ENCODE data around the gene PCBP1. TPM values are rescaled to one million over a fixed set of nuclear protein-coding genes. Genes with fewer than 3 reads are reported as not detected.

The PCBP1 gene
- total and polyA plus RNA-seq, 9 of the 15 experiments (the other 6 are each of a cell fraction or from before 2014, with no cell fraction given) = 19.2 to 407 (median 78.1) TPM

DNA sequence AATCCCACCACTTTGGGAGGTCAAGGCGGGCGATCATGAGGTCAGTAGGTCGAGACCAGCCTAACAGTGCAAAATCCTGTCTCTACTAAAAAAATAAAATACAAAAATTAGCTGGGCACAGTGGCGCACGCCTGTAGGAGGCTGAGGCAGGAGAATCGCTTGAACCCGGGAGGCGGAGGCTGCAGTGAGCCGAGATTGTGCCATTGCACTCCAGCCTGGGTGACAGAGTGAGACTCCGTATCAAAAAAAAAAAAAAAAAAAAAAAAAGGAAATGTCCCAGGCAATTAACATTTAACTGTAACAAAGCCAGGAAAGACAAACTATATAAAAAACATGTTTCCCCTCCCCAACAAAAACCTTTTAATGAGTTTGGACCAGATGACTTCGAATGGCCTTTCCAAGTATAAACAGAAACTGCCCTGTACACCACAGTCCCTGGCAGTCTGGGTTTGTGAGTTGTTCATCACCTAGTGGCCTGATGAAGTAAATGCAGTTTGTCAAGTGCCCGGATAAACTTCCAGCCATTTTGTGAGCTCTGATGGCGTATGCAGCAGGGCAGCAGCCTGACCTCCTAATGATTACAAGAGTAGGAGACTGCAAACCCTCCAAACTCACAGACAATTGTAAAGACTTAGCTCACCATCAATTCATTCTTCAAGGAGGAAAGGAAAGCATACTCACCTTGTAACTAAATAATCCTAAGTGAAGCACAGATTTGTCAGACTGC lies 16.6 kb upstream of the PCBP1 start (continued):
- TF ChIP-seq PKNOX1 (IDR thresholded peaks at IDR 0.05) (peak; percentile 23; the same call in 1 of the 2 replicates), ILF3 (IDR thresholded peaks at IDR 0.05; ENCODE audit: borderline replicate concordance) (no peak), KLF10 (CRISPR knock-in tag; IDR thresholded peaks at IDR 0.05) (no peak), CBFA2T3 (IDR thresholded peaks at IDR 0.05) (no peak), FOSL1 (tag; conservative IDR thresholded peaks at IDR 0.05) (no peak; the same call in 1 of the 2 replicates), RFX5 (IDR thresholded peaks at IDR 0.05; ENCODE audit: low read depth, low read length) (no peak), BACH1 (tag; IDR thresholded peaks at IDR 0.05) (peak; percentile 31; the same call in 1 of the 2 replicates), CHD1 (IDR thresholded peaks at IDR 0.05; ENCODE audit: low read length) (no peak), NFRKB (IDR thresholded peaks at IDR 0.05; ENCODE audit: low read depth) (no peak), POLR2G (IDR thresholded peaks at IDR 0.05; ENCODE audit: low read depth, low read length) (no peak), NRF1 (conservative IDR thresholded peaks at IDR 0.05 in 1 of 2, IDR thresholded peaks at IDR 0.05 in 1 of 2) (no peak; a peak in 1 of 4 replicates), BRCA1 (IDR thresholded peaks at IDR 0.05) (no peak), BRCA1 (CRISPR knock-in tag; IDR thresholded peaks at IDR 0.05) (no peak), PML (IDR thresholded peaks at IDR 0.05; ENCODE audit: low read length) (no peak), RBFOX2 (IDR thresholded peaks at IDR 0.05; ENCODE audit: low read depth, low read length) (no peak), TAL1 (IDR thresholded peaks at IDR 0.05) (no peak), EP400 (IDR thresholded peaks at IDR 0.05) (peak; percentile 62), CREB1 (IDR thresholded peaks at IDR 0.05) (no peak), CREB1 (CRISPR knock-in tag; IDR thresholded peaks at IDR 0.05) (no peak), MNT (conservative IDR thresholded peaks at IDR 0.05) (peak in 1 of 2 experiments; percentile 40; a peak in 1 of 4 replicates)
- TF ChIP-seq, protein P1, sequence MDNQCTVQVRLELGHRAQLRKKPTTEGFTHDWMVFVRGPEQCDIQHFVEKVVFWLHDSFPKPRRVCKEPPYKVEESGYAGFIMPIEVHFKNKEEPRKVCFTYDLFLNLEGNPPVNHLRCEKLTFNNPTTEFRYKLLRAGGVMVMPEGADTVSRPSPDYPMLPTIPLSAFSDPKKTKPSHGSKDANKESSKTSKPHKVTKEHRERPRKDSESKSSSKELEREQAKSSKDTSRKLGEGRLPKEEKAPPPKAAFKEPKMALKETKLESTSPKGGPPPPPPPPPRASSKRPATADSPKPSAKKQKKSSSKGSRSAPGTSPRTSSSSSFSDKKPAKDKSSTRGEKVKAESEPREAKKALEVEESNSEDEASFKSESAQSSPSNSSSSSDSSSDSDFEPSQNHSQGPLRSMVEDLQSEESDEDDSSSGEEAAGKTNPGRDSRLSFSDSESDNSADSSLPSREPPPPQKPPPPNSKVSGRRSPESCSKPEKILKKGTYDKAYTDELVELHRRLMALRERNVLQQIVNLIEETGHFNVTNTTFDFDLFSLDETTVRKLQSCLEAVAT (IDR thresholded peaks at IDR 0.05) = peak in 1 of 2 experiments; percentile 56; a peak in 1 of 4 replicates
- TF ChIP-seq, protein P2, sequence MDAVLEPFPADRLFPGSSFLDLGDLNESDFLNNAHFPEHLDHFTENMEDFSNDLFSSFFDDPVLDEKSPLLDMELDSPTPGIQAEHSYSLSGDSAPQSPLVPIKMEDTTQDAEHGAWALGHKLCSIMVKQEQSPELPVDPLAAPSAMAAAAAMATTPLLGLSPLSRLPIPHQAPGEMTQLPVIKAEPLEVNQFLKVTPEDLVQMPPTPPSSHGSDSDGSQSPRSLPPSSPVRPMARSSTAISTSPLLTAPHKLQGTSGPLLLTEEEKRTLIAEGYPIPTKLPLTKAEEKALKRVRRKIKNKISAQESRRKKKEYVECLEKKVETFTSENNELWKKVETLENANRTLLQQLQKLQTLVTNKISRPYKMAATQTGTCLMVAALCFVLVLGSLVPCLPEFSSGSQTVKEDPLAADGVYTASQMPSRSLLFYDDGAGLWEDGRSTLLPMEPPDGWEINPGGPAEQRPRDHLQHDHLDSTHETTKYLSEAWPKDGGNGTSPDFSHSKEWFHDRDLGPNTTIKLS (IDR thresholded peaks at IDR 0.05; ENCODE audit: borderline replicate concordance, low read depth) = no peak
- TF ChIP-seq, protein P3, sequence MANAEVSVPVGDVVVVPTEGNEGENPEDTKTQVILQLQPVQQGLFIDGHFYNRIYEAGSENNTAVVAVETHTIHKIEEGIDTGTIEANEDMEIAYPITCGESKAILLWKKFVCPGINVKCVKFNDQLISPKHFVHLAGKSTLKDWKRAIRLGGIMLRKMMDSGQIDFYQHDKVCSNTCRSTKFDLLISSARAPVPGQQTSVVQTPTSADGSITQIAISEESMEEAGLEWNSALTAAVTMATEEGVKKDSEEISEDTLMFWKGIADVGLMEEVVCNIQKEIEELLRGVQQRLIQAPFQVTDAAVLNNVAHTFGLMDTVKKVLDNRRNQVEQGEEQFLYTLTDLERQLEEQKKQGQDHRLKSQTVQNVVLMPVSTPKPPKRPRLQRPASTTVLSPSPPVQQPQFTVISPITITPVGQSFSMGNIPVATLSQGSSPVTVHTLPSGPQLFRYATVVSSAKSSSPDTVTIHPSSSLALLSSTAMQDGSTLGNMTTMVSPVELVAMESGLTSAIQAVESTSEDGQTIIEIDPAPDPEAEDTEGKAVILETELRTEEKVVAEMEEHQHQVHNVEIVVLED (CRISPR knock-in tag; IDR thresholded peaks at IDR 0.05) = 0 out of 2 replicates have a peak, but pooled peaks have one; percentile 10

Data from K562 (cell line).